ENCODE data around the gene PRSS48.
A peak's percentile ranks its signal among the peaks of the same experiment; 100 is the strongest.

The PRSS48 gene, protein sequence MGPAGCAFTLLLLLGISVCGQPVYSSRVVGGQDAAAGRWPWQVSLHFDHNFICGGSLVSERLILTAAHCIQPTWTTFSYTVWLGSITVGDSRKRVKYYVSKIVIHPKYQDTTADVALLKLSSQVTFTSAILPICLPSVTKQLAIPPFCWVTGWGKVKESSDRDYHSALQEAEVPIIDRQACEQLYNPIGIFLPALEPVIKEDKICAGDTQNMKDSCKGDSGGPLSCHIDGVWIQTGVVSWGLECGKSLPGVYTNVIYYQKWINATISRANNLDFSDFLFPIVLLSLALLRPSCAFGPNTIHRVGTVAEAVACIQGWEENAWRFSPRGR

DNA sequence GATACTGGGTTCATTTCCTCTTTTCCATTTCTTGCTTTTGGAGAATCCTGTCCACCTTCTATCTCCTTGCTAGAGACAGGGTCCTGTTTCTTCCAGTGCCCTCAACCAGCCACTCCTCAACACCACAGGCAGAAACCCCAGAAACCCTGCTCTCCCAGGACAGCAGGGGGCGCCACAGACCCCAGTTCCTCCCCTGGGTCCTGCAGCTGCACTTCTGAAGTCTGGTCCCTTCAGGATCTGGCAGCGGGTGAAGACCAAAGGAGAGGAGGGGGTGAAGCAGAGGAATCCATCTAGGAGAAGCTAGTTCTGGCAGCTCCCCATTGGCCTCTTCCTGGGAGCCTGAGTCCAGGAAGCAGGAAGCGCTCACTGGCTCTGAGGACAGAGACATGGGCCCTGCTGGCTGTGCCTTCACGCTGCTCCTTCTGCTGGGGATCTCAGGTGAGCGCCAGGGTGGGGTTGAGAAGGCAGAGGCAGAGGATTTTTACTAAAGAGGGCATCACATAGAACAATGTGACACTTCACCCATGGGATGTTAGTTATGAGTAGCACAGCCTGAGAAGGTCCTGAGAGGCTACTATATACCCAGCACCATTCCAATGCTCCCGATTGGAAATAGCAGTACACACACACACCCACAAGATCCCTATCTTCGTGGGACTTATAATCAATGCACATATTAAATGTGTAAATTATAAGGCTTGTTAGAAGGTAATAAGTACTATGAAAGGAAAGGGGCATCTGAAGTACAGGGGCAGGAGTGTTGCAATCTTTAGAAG is at the start of gene PRSS48:
PRSS48 (plus strand) TSS at position 375 of the 776 bp plus-strand sequence; CDS start at position 387, 12 bp downstream.
- Histone ChIP-seq H3K4me2 (ENCODE audit: low read depth, low read length, poor library complexity, severe bottlenecking) (no peak within 1 kb of the TSS), H3K79me2 (ENCODE audit: insufficient read depth, low read length) (no peaks in the 10 kb centered on the region), H3F3A (ENCODE audit: low read depth) (no peaks in the 10 kb centered on the region), H3K4me1 (ENCODE audit: insufficient read depth, low read length, poor library complexity, severe bottlenecking) (no peaks in the 10 kb centered on the region), H2AFZ (ENCODE audit: low read length) (0 out of 2 replicates have a peak within 1 kb of the TSS, but pooled peaks have one; percentile 53), H3K9me2 (replicated peaks; ENCODE audit: low read depth, low read length) (no peaks in the 10 kb centered on the region), H3K36me3 (ENCODE audit: insufficient read depth, low read length) (no peaks in the 10 kb centered on the region), H3K9me3 (ENCODE audit: insufficient read depth, low read depth, low read length) (no peaks in the 10 kb centered on the region), H4K20me1 (ENCODE audit: insufficient read depth, low read length, poor library complexity, severe bottlenecking) (no peaks in the 10 kb centered on the region), H3K9ac (ENCODE audit: low read depth, low read length, poor library complexity, severe bottlenecking) (no peak within 1 kb of the TSS), H3K4me3 (ENCODE audit: low read length, poor library complexity, severe bottlenecking) (no peak within 1 kb of the TSS), H3K27me3 (ENCODE audit: insufficient read depth, low read length, poor library complexity, severe bottlenecking) (no peaks in the 10 kb centered on the region)
- TF ChIP-seq, protein P1, sequence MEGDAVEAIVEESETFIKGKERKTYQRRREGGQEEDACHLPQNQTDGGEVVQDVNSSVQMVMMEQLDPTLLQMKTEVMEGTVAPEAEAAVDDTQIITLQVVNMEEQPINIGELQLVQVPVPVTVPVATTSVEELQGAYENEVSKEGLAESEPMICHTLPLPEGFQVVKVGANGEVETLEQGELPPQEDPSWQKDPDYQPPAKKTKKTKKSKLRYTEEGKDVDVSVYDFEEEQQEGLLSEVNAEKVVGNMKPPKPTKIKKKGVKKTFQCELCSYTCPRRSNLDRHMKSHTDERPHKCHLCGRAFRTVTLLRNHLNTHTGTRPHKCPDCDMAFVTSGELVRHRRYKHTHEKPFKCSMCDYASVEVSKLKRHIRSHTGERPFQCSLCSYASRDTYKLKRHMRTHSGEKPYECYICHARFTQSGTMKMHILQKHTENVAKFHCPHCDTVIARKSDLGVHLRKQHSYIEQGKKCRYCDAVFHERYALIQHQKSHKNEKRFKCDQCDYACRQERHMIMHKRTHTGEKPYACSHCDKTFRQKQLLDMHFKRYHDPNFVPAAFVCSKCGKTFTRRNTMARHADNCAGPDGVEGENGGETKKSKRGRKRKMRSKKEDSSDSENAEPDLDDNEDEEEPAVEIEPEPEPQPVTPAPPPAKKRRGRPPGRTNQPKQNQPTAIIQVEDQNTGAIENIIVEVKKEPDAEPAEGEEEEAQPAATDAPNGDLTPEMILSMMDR (conservative IDR thresholded peaks at IDR 0.05; ENCODE audit: low read length), result peak; percentile 97
- no peak for TF ChIP-seq EZH2phosphoT487 (IDR thresholded peaks at IDR 0.05; ENCODE audit: borderline replicate concordance)

- Histone ChIP-seq H3K27me3 (ENCODE audit: insufficient read depth, low read length, poor library complexity, severe bottlenecking) (no peaks in the 10 kb centered on the region), H3K4me3 (ENCODE audit: low read length, poor library complexity, severe bottlenecking) (no peak overlapping the region), H3K36me3 (ENCODE audit: insufficient read depth, low read length) (no peaks in the 10 kb centered on the region), H3K9ac (ENCODE audit: low read depth, low read length, poor library complexity, severe bottlenecking) (no peak overlapping the region), H3F3A (ENCODE audit: low read depth) (no peaks in the 10 kb centered on the region), H3K4me1 (ENCODE audit: insufficient read depth, low read length, poor library complexity, severe bottlenecking) (no peaks in the 10 kb centered on the region), H3K9me3 (ENCODE audit: insufficient read depth, low read depth, low read length) (no peaks in the 10 kb centered on the region), H2AFZ (ENCODE audit: low read length) (no peak overlapping the region), H3K79me2 (ENCODE audit: insufficient read depth, low read length) (no peaks in the 10 kb centered on the region), H3K9me2 (replicated peaks; ENCODE audit: low read depth, low read length) (no peaks in the 10 kb centered on the region), H4K20me1 (ENCODE audit: insufficient read depth, low read length, poor library complexity, severe bottlenecking) (no peaks in the 10 kb centered on the region), H3K4me2 (ENCODE audit: low read depth, low read length, poor library complexity, severe bottlenecking) (no peak overlapping the region)
- no peak for TF ChIP-seq EZH2phosphoT487 (IDR thresholded peaks at IDR 0.05; ENCODE audit: borderline replicate concordance)
- TF ChIP-seq, protein P1 (conservative IDR thresholded peaks at IDR 0.05; ENCODE audit: low read length), result no peak
Measured at GRCh38 chr4:151227172-151227571, 49.8 kb upstream of the PRSS48 start.

GRCh38 chr4:151227731-151228130 is 49.2 kb upstream of the PRSS48 start:
- Histone ChIP-seq H3K9me2 (replicated peaks; ENCODE audit: low read depth, low read length) (no peaks in the 10 kb centered on the region), H3K4me2 (ENCODE audit: low read depth, low read length, poor library complexity, severe bottlenecking) (no peak overlapping the region), H3K36me3 (ENCODE audit: insufficient read depth, low read length) (no peaks in the 10 kb centered on the region), H3K27me3 (ENCODE audit: insufficient read depth, low read length, poor library complexity, severe bottlenecking) (no peaks in the 10 kb centered on the region), H3K4me1 (ENCODE audit: insufficient read depth, low read length, poor library complexity, severe bottlenecking) (no peaks in the 10 kb centered on the region), H3K4me3 (ENCODE audit: low read length, poor library complexity, severe bottlenecking) (no peak overlapping the region), H3K79me2 (ENCODE audit: insufficient read depth, low read length) (no peaks in the 10 kb centered on the region), H3F3A (ENCODE audit: low read depth) (no peaks in the 10 kb centered on the region), H2AFZ (ENCODE audit: low read length) (no peak overlapping the region), H4K20me1 (ENCODE audit: insufficient read depth, low read length, poor library complexity, severe bottlenecking) (no peaks in the 10 kb centered on the region), H3K9me3 (ENCODE audit: insufficient read depth, low read depth, low read length) (no peaks in the 10 kb centered on the region), H3K9ac (ENCODE audit: low read depth, low read length, poor library complexity, severe bottlenecking) (no peak overlapping the region)
- TF ChIP-seq EZH2phosphoT487 (IDR thresholded peaks at IDR 0.05; ENCODE audit: borderline replicate concordance), result no peak
- TF ChIP-seq, protein P1 (conservative IDR thresholded peaks at IDR 0.05; ENCODE audit: low read length), result no peak
